WTC11 (cell line): Measurements from ENCODE around the gene PCGF1. TPM values are rescaled to one million over a fixed set of nuclear protein-coding genes. Genes with fewer than 3 reads are reported as not detected.

Experiments
- ATAC-seq: fragments of 200-7000 bp; cut with Tn5 transposase; 2 replicates; pipeline ENCODE4 v1.10.0; 2021; ENCODE audit warnings: mild to moderate bottlenecking, moderate library complexity
- CTCF ChIA-PET: fragments of 300-600 bp; sonication (Branson Sonifier 250); formaldehyde crosslinking; loops from one replicate; lab custom pipeline; 2021; ENCODE audit warnings: antibody characterized with exemption; lab: Charles Lee
- POLR2A ChIA-PET: fragments of 350-600 bp; sonication (Branson Sonifier 250); formaldehyde crosslinking; loops from one replicate; lab custom pipeline; 2021; ENCODE audit warnings: antibody characterized with exemption; lab: Charles Lee
- DNase-seq: peaks from one replicate; pipeline ENCODE4 v3.0.0; 2021; ENCODE audit warnings: low spot score
- H3K27ac Mint-ChIP-seq: 2 replicates; pipeline ENCODE4 v1.8.0; 2021; ENCODE audit warnings: mixed read lengths
- H3K27me3 Mint-ChIP-seq: 2 replicates; pipeline ENCODE4 v1.8.0; 2021; ENCODE audit warnings: low read depth, mild to moderate bottlenecking, moderate library complexity, mixed read lengths
- H3K36me3 Mint-ChIP-seq: 2 replicates; pipeline ENCODE4 v1.8.0; 2021; ENCODE audit warnings: mixed read lengths
- H3K4me1 Mint-ChIP-seq: 2 replicates; pipeline ENCODE4 v1.8.0; 2022; ENCODE audit warnings: mixed read lengths
- H3K4me3 Mint-ChIP-seq: 2 replicates; pipeline ENCODE4 v1.8.0; 2021; ENCODE audit warnings: mild to moderate bottlenecking, moderate library complexity, mixed read lengths
- H3K9me3 Mint-ChIP-seq: 2 replicates; pipeline ENCODE4 v1.8.0; 2021; ENCODE audit warnings: mixed read lengths
- CBFB ChIP-seq: sonication (generic); formaldehyde crosslinking; IDR thresholded peaks from 2 replicates; pipeline ENCODE4 v1.8.1; 2022; ENCODE audit warnings: mild to moderate bottlenecking, low read depth, missing genetic modification reagents
- JAZF1 ChIP-seq: fragments of 250-450 bp; sonication (Bioruptor Pico); IDR thresholded peaks from 2 replicates; pipeline ENCODE4 v1.9.0; 2021; ENCODE audit warnings: moderate library complexity, mild to moderate bottlenecking, inconsistent platforms
- MXD4 ChIP-seq: fragments of 250-450 bp; sonication (Bioruptor Pico); IDR thresholded peaks from 2 replicates; pipeline ENCODE4 v1.8.0; 2021; ENCODE audit warnings: mild to moderate bottlenecking, moderate library complexity, borderline replicate concordance
- NFATC4 ChIP-seq: fragments of 250-450 bp; sonication (Bioruptor Pico); IDR thresholded peaks from 2 replicates; pipeline ENCODE4 v1.9.0; 2021; ENCODE audit warnings: mild to moderate bottlenecking
- ZNF138 ChIP-seq: sonication (generic); formaldehyde crosslinking; conservative IDR thresholded peaks from 2 replicates; pipeline ENCODE4 v1.8.1; 2022; ENCODE audit warnings: mild to moderate bottlenecking, moderate library complexity, missing genetic modification reagents
- ZNF263 ChIP-seq: sonication (generic); formaldehyde crosslinking; IDR thresholded peaks from 2 replicates; pipeline ENCODE4 v1.8.1; 2022; ENCODE audit warnings: low read depth, mild to moderate bottlenecking, moderate library complexity, missing genetic modification reagents
- ZNF317 ChIP-seq: sonication (generic); formaldehyde crosslinking; IDR thresholded peaks from 2 replicates; pipeline ENCODE4 v1.8.1; 2023; ENCODE audit warnings: low read depth, mild to moderate bottlenecking, moderate library complexity, missing genetic modification reagents, borderline replicate concordance
- ZNF671 ChIP-seq: fragments of 250-450 bp; sonication (Bioruptor Pico); IDR thresholded peaks from 2 replicates; pipeline ENCODE4 v1.8.0; 2021; ENCODE audit warnings: mild to moderate bottlenecking
- total RNA-seq: library from RNA; stranded (reverse); gene quantifications from 3 replicates; pipeline ENCODE4 v1.2.3, GENCODE V29; 2021
- TF ChIP-seq, protein P1 (sequence below): sonication (generic); formaldehyde crosslinking; IDR thresholded peaks from 2 replicates; pipeline ENCODE4 v1.8.0; 2022; ENCODE audit warnings: mild to moderate bottlenecking, missing genetic modification reagents
- TF ChIP-seq, protein P2 (sequence below): sonication (generic); formaldehyde crosslinking; IDR thresholded peaks from 2 replicates; pipeline ENCODE4 v1.8.1; 2022; ENCODE audit warnings: low read depth, mild to moderate bottlenecking, moderate library complexity, missing genetic modification reagents, borderline replicate concordance
- TF ChIP-seq, protein P3 (sequence below): fragments of 250-450 bp; sonication (Bioruptor Pico); conservative IDR thresholded peaks from 2 replicates; pipeline ENCODE4 v1.9.0; 2021; ENCODE audit warnings: mild to moderate bottlenecking
- TF ChIP-seq, protein P4 (sequence below): sonication (generic); formaldehyde crosslinking; IDR thresholded peaks from 2 replicates; pipeline ENCODE4 v1.8.0; 2022; ENCODE audit warnings: mild to moderate bottlenecking, missing genetic modification reagents
- TF ChIP-seq, protein P5 (sequence below): sonication (generic); formaldehyde crosslinking; IDR thresholded peaks from 2 replicates; pipeline ENCODE4 v1.8.0; 2022; ENCODE audit warnings: mild to moderate bottlenecking, missing genetic modification reagents
- TF ChIP-seq, protein P6 (sequence below): fragments of 250-450 bp; sonication (Bioruptor Pico); IDR thresholded peaks from 2 replicates; pipeline ENCODE4 v2.1.2; 2022; ENCODE audit warnings: mild to moderate bottlenecking, moderate library complexity
- TF ChIP-seq, protein P7 (sequence below): sonication (generic); formaldehyde crosslinking; IDR thresholded peaks from 2 replicates; pipeline ENCODE4 v1.8.0; 2023; ENCODE audit warnings: mild to moderate bottlenecking, missing genetic modification reagents

Gene PCGF1
- total RNA-seq, 1 experiment from 2014 or later, result 15.7 TPM

DNA sequence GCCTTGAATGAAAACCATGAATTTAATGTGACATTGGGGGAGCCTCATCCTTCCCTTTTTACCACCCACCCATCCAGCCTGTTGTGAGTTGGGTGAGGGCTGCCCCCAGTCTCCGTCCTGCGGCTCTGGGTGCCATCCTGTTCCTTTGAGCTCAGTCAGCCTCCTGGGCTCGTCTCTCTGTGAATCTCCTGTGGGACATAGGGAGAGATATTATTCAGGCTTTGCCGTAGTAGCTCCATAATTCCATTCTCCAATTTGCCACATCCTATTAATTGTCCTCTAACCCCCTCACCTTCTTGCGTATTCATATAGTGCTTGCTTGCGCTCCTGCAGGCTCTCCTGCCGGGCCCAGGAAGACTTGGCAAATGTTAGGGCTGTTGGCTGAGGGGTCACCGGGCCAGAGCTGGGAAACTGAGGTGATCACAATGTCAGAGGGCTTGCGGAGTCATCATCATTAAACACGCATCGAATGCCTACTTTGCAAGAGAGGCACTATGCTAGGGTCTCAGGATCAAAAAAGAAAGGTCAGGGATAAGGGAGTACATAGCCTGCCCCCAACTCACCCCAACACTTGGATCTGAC, 19.2 kb upstream of the PCGF1 start (continued):
- TF ChIP-seq, protein P1, sequence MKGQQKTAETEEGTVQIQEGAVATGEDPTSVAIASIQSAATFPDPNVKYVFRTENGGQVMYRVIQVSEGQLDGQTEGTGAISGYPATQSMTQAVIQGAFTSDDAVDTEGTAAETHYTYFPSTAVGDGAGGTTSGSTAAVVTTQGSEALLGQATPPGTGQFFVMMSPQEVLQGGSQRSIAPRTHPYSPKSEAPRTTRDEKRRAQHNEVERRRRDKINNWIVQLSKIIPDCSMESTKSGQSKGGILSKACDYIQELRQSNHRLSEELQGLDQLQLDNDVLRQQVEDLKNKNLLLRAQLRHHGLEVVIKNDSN (CRISPR knock-in tag), result no peak
- TF ChIP-seq, protein P2, sequence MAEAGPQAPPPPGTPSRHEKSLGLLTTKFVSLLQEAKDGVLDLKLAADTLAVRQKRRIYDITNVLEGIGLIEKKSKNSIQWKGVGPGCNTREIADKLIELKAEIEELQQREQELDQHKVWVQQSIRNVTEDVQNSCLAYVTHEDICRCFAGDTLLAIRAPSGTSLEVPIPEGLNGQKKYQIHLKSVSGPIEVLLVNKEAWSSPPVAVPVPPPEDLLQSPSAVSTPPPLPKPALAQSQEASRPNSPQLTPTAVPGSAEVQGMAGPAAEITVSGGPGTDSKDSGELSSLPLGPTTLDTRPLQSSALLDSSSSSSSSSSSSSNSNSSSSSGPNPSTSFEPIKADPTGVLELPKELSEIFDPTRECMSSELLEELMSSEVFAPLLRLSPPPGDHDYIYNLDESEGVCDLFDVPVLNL (CRISPR knock-in tag), result no peak
- TF ChIP-seq ZNF263 (CRISPR knock-in tag), result no peak
- TF ChIP-seq, protein P3, sequence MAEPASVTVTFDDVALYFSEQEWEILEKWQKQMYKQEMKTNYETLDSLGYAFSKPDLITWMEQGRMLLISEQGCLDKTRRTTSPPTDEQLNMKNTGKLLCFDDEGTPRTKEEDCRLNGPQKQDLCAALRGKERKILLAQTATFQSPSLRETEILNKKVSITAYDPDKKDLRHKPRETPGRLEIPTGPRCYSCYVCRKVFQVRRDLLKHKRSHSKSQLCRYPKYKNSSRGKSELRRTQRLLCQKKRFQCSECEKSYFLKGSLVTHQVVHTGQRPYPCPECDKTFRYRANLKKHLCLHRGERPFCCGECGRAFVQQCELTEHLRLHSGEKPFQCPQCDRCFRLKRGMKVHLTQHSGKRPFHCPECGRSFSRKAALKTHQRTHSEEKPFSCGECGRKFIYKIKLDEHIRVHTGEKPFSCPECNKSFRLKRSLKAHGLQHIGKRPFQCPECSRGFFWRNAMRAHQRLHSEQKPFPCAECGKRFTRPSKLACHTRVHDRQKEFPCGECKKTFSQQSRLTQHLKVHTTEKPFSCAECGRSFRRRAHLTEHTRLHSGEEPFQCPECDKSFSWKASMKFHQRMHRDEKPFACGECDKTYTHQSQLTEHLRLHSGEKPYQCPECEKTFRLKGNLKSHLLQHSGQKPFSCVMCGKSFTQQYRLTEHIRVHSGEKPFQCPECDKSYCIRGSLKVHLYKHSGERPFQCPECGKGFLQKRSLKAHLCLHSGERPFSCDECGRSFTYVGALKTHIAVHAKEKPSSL, result no peak
- TF ChIP-seq, protein P4, sequence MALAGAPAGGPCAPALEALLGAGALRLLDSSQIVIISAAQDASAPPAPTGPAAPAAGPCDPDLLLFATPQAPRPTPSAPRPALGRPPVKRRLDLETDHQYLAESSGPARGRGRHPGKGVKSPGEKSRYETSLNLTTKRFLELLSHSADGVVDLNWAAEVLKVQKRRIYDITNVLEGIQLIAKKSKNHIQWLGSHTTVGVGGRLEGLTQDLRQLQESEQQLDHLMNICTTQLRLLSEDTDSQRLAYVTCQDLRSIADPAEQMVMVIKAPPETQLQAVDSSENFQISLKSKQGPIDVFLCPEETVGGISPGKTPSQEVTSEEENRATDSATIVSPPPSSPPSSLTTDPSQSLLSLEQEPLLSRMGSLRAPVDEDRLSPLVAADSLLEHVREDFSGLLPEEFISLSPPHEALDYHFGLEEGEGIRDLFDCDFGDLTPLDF (CRISPR knock-in tag), result no peak
- no peak for TF ChIP-seq MXD4 (CRISPR knock-in tag)
- no peak for TF ChIP-seq ZNF671 (CRISPR knock-in tag)

DNA sequence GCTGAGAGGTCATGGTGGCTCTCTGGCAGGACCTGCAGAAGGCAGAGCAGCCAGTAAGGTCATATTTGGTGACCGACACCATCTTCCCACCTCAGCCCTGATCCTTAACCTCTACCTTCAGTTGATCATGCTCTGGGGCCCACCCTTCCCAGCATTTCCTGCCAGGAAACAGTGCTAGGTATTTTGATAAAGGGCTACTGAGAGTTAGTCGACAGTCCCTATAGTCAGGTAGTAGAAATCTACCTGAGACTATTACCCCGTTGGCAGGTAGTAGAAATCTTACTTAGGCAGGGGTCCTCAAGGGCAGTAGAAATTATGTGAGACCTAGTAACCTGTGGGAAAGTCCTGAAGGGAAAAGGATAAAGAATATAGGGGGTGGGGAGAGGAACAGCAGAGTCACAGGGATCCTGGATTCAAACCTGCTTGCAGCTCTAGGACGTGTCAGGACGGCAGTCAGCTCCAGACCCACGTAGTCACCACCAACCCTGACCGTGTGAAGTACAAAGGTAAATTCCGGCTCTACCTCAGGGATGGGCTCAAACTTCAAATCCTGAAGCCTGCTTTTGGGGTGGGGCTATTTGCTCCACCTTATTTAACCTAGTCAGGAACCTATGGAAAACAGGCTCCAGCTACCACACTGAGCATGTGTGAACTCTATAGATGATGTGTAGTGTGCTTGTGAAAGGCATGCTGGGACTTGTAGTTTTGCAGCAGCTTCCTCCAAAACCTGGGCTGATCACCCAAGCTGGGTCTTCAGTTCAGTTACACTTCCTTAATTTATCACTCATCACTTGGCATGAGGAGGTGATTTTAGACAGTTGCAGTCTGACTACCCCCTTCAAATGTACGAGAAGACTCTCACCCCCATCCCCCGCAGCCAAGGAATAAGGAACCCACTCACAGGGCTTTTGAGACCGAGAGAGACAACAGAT, 18.5 kb upstream of the PCGF1 start, which contains the start of gene DQX1:
TSS of gene DQX1 (minus strand) at position 515 of the 932 bp plus-strand sequence. CDS start at position 13, 502 bp downstream.
- Mint-ChIP-seq H3K27ac (peak within 1 kb of the TSS; percentile 60; the same call in 1 of the 2 replicates), H3K4me3 (peak within 1 kb of the TSS; percentile 41), H3K4me1 (peaks cover 14% of the 10 kb centered on the region), H3K9me3 (0 out of 2 replicates have a peak, but pooled peaks cover 3% of the 10 kb centered on the region), H3K27me3 (peaks cover 27% of the 10 kb centered on the region), H3K36me3 (peaks cover 21% of the 10 kb centered on the region)
- peak; percentile 98 for TF ChIP-seq ZNF317
- TF ChIP-seq, protein P5, sequence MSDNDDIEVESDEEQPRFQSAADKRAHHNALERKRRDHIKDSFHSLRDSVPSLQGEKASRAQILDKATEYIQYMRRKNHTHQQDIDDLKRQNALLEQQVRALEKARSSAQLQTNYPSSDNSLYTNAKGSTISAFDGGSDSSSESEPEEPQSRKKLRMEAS (CRISPR knock-in tag), result no peak
- TF ChIP-seq ZNF138 (CRISPR knock-in tag), result no peak
- TF ChIP-seq CBFB (CRISPR knock-in tag), result no peak
- TF ChIP-seq NFATC4 (CRISPR knock-in tag), result no peak
- TF ChIP-seq, protein P6, sequence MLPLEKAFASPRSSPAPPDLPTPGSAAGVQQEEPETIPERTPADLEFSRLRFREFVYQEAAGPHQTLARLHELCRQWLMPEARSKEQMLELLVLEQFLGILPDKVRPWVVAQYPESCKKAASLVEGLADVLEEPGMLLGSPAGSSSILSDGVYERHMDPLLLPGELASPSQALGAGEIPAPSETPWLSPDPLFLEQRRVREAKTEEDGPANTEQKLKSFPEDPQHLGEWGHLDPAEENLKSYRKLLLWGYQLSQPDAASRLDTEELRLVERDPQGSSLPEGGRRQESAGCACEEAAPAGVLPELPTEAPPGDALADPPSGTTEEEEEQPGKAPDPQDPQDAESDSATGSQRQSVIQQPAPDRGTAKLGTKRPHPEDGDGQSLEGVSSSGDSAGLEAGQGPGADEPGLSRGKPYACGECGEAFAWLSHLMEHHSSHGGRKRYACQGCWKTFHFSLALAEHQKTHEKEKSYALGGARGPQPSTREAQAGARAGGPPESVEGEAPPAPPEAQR (CRISPR knock-in tag), result no peak
- TF ChIP-seq, protein P7, sequence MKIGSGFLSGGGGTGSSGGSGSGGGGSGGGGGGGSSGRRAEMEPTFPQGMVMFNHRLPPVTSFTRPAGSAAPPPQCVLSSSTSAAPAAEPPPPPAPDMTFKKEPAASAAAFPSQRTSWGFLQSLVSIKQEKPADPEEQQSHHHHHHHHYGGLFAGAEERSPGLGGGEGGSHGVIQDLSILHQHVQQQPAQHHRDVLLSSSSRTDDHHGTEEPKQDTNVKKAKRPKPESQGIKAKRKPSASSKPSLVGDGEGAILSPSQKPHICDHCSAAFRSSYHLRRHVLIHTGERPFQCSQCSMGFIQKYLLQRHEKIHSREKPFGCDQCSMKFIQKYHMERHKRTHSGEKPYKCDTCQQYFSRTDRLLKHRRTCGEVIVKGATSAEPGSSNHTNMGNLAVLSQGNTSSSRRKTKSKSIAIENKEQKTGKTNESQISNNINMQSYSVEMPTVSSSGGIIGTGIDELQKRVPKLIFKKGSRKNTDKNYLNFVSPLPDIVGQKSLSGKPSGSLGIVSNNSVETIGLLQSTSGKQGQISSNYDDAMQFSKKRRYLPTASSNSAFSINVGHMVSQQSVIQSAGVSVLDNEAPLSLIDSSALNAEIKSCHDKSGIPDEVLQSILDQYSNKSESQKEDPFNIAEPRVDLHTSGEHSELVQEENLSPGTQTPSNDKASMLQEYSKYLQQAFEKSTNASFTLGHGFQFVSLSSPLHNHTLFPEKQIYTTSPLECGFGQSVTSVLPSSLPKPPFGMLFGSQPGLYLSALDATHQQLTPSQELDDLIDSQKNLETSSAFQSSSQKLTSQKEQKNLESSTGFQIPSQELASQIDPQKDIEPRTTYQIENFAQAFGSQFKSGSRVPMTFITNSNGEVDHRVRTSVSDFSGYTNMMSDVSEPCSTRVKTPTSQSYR (CRISPR knock-in tag), result no peak
- TF ChIP-seq JAZF1 (CRISPR knock-in tag), result no peak
- POLR2A ChIA-PET, result interaction anchor here (0.6 to 1.1 kb wide), 2 partner anchors 18 to 44 kb away, joined by 3 to 4 read pairs; partner anchors contain the start of genes CCDC142 and TTC31
- ATAC-seq, result peak; percentile 21
- CTCF ChIA-PET, result interaction anchor here (0.7 to 1.5 kb wide), 7 partner anchors 9 to 348 kb away, joined by 3 to 5 read pairs (median 4); partner anchors contain the start of genes CCDC142, MOB1A and TTC31
- no peak for DNase-seq
